K562 (cell line): Measurements from ENCODE around the gene CAST. TPM values are rescaled to one million over a fixed set of nuclear protein-coding genes. Genes with fewer than 3 reads are reported as not detected.

Experiments used
- ARID1B ChIP-seq: fragments of 450-650 bp; IDR thresholded peaks from 2 replicates; pipeline ENCODE4 v1.6.1; 2016; ENCODE audit warnings: antibody characterized with exemption, mild to moderate bottlenecking, inconsistent platforms
- ELF4 ChIP-seq: fragments of 450-650 bp; formaldehyde crosslinking; IDR thresholded peaks from 2 replicates; pipeline ENCODE4 v1.4.0; 2022; ENCODE audit warnings: missing genetic modification characterization
- EWSR1 ChIP-seq: fragments of 450-650 bp; IDR thresholded peaks from 2 replicates; pipeline ENCODE4 v1.6.1; 2018; ENCODE audit warnings: borderline replicate concordance, mild to moderate bottlenecking, low read depth, moderate library complexity; ENCODE audit not compliant: partially characterized antibody
- HEY1 ChIP-seq: fragments of 250-450 bp; sonication (Bioruptor Pico); IDR thresholded peaks from 2 replicates; pipeline ENCODE4 v1.5.0; 2020; ENCODE audit warnings: mild to moderate bottlenecking, moderate library complexity, borderline replicate concordance
- L3MBTL2 ChIP-seq: fragments of 450-650 bp; IDR thresholded peaks from 2 replicates; pipeline ENCODE4 v1.6.1; 2016; ENCODE audit warnings: mild to moderate bottlenecking, moderate library complexity
- MEF2A ChIP-seq: IDR thresholded peaks from 2 replicates; pipeline ENCODE4 v1.6.1; 2011; ENCODE audit warnings: low read depth, mild to moderate bottlenecking, low read length, moderate library complexity; ENCODE audit not compliant: control insufficient read depth
- PRMT5 ChIP-seq: sonication (generic); formaldehyde crosslinking; IDR thresholded peaks from 2 replicates; pipeline ENCODE4 v1.5.0; 2020; ENCODE audit warnings: missing genetic modification reagents
- SRSF9 ChIP-seq: fragments of 200-400 bp; formaldehyde crosslinking; IDR thresholded peaks from 2 replicates; pipeline ENCODE4 v1.6.1; 2017; ENCODE audit warnings: low read depth, low read length, borderline replicate concordance
- TEAD1 ChIP-seq, 2 experiments: fragments of 450-650 bp in 1 of 2; sonication (generic) in 1 of 2; formaldehyde crosslinking; IDR thresholded peaks; 2 replicates each; pipeline versions ENCODE4 v1.4.0 to v1.8.0; 2020 to 2022; ENCODE audit warnings: mild to moderate bottlenecking in 2 of 2, missing genetic modification reagents in 1 of 2
- XRCC3 ChIP-seq: fragments of 450-650 bp; IDR thresholded peaks from 2 replicates; pipeline ENCODE4 v1.6.1; 2017; ENCODE audit warnings: mild to moderate bottlenecking, moderate library complexity
- ZNF143 ChIP-seq: sonication (generic); formaldehyde crosslinking; IDR thresholded peaks from 2 replicates; pipeline ENCODE4 v1.9.0; 2022; ENCODE audit warnings: mild to moderate bottlenecking, missing genetic modification reagents
- ZNF165 ChIP-seq: fragments of 250-450 bp; sonication (Bioruptor Pico); IDR thresholded peaks from 2 replicates; pipeline ENCODE4 v1.4.0; 2020; ENCODE audit warnings: borderline replicate concordance
- ZNF764 ChIP-seq: fragments of 250-450 bp; sonication (Bioruptor Pico); IDR thresholded peaks from 2 replicates; pipeline ENCODE4 v1.4.0; 2020; ENCODE audit warnings: low read depth, mild to moderate bottlenecking, moderate library complexity
- ZNF778 ChIP-seq: fragments of 450-650 bp; formaldehyde crosslinking; IDR thresholded peaks from 2 replicates; pipeline ENCODE4 v1.4.0; 2020; ENCODE audit warnings: mild to moderate bottlenecking, moderate library complexity
- ZZZ3 ChIP-seq: fragments of 450-650 bp; IDR thresholded peaks from 2 replicates; pipeline ENCODE4 v1.6.1; 2016; ENCODE audit warnings: antibody characterized with exemption, mild to moderate bottlenecking, moderate library complexity
- polyA plus RNA-seq, 8 experiments: library from polyadenylated mRNA; depleted of rRNA in 4 of 8; stranded (reverse) in 5 of 8; unstranded in 3 of 8; fragments of >200 nt; fragmentation: Nextera tagmentation in 2 of 8; fragmentation: Illumina TruSeq in 1 of 8; extraction: Ambion mirVana in 2 of 8; extraction: Trizol in 1 of 8; gene quantifications; 2 replicates each; pipeline versions ENCODE4 v1.2.1 to v1.2.3, GENCODE V29; 2011 to 2014; ENCODE audit warnings: inconsistent platforms in 1 of 8, missing spikeins in 1 of 8
- total RNA-seq, 7 experiments: library from RNA; depleted of rRNA in 6 of 7; stranded (reverse); fragments of >200 nt in 6 of 7; fragmentation: Illumina TruSeq in 2 of 7; extraction: Trizol in 2 of 7; gene quantifications; 2 replicates each; pipeline versions ENCODE4 v1.2.1 to v1.2.3, GENCODE V29; 2011 to 2021; ENCODE audit warnings: low replicate concordance in 1 of 7
- TF ChIP-seq, protein P1 (sequence below): fragments of 450-650 bp; IDR thresholded peaks from 2 replicates; pipeline ENCODE4 v1.6.1; 2016; ENCODE audit warnings: low read depth
- TF ChIP-seq, protein P2 (sequence below): sonication (generic); formaldehyde crosslinking; IDR thresholded peaks from 2 replicates; pipeline ENCODE4 v1.8.1; 2023; ENCODE audit warnings: mild to moderate bottlenecking, missing genetic modification reagents
- TF ChIP-seq, protein P3 (sequence below): fragments of 250-450 bp; sonication (Bioruptor Pico); IDR thresholded peaks from 2 replicates; pipeline ENCODE4 v1.5.1; 2021; ENCODE audit warnings: mild to moderate bottlenecking

The CAST gene
- total and polyA plus RNA-seq, 9 of the 15 experiments (the other 6 are each of a cell fraction or from before 2014, with no cell fraction given): 55.5 to 136 (median 86.1) TPM

DNA sequence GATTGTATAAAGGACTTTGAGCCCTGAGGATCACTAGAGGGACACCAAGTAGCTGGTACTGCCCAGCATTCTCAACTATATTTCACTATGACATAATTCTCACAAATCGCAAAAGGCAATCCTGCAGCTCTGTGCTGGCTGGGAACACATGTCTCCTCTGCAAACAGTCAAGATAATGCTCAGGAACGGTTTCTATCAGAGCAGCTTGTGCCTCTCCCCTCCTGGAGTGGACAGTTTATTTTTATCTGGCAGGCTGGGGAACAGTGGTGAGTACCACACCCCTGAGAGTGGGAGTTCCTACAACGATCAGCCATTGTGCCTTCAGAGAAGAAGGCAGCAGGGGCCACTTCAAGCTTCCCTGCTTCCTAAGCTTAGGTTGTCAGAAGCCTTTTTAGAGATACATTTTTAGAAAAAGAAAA lies 79.7 kb downstream of the CAST start (continued):
- TF ChIP-seq, protein P1, sequence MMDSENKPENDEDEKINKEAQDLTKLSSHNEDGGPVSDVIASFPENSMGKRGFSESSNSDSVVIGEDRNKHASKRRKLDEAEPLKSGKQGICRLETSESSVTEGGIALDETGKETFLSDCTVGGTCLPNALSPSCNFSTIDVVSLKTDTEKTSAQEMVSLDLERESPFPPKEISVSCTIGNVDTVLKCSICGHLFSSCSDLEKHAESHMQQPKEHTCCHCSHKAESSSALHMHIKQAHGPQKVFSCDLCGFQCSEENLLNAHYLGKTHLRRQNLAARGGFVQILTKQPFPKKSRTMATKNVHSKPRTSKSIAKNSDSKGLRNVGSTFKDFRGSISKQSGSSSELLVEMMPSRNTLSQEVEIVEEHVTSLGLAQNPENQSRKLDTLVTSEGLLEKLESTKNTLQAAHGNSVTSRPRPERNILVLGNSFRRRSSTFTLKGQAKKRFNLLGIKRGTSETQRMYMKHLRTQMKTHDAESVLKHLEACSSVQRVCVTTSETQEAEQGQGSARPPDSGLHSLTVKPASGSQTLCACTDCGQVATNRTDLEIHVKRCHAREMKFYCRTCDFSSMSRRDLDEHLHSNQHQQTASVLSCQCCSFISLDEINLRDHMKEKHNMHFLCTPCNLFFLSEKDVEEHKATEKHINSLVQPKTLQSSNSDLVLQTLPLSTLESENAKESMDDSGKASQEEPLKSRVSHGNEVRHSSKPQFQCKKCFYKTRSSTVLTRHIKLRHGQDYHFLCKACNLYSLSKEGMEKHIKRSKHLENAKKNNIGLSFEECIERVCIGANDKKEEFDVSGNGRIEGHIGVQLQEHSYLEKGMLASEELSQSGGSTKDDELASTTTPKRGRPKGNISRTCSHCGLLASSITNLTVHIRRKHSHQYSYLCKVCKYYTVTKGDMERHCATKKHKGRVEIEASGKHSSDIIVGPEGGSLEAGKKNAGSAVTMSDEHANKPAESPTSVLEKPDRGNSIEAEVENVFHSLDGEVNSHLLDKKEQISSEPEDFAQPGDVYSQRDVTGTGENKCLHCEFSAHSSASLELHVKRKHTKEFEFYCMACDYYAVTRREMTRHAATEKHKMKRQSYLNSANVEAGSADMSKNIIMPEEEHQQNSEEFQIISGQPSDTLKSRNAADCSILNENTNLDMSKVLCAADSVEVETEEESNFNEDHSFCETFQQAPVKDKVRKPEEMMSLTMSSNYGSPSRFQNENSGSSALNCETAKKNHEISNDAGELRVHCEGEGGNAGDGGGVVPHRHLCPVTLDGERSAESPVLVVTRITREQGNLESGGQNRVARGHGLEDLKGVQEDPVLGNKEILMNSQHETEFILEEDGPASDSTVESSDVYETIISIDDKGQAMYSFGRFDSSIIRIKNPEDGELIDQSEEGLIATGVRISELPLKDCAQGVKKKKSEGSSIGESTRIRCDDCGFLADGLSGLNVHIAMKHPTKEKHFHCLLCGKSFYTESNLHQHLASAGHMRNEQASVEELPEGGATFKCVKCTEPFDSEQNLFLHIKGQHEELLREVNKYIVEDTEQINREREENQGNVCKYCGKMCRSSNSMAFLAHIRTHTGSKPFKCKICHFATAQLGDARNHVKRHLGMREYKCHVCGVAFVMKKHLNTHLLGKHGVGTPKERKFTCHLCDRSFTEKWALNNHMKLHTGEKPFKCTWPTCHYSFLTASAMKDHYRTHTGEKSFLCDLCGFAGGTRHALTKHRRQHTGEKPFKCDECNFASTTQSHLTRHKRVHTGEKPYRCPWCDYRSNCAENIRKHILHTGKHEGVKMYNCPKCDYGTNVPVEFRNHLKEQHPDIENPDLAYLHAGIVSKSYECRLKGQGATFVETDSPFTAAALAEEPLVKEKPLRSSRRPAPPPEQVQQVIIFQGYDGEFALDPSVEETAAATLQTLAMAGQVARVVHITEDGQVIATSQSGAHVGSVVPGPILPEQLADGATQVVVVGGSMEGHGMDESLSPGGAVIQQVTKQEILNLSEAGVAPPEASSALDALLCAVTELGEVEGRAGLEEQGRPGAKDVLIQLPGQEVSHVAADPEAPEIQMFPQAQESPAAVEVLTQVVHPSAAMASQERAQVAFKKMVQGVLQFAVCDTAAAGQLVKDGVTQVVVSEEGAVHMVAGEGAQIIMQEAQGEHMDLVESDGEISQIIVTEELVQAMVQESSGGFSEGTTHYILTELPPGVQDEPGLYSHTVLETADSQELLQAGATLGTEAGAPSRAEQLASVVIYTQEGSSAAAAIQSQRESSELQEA: no peak
- TF ChIP-seq ZNF143 (CRISPR knock-in tag) (no peak), EWSR1 (no peak), L3MBTL2 (no peak), ZNF165 (CRISPR knock-in tag) (no peak), MEF2A (peak; percentile 79), ZNF764 (CRISPR knock-in tag) (no peak), HEY1 (CRISPR knock-in tag) (no peak), XRCC3 (no peak), ZNF778 (CRISPR knock-in tag) (no peak), ELF4 (no peak), TEAD1 (CRISPR knock-in tag; IDR thresholded peaks at IDR 0.05) (no peak), ARID1B (peak; percentile 76), SRSF9 (no peak), ZZZ3 (no peak), PRMT5 (CRISPR knock-in tag) (no peak)
- TF ChIP-seq, protein P2, sequence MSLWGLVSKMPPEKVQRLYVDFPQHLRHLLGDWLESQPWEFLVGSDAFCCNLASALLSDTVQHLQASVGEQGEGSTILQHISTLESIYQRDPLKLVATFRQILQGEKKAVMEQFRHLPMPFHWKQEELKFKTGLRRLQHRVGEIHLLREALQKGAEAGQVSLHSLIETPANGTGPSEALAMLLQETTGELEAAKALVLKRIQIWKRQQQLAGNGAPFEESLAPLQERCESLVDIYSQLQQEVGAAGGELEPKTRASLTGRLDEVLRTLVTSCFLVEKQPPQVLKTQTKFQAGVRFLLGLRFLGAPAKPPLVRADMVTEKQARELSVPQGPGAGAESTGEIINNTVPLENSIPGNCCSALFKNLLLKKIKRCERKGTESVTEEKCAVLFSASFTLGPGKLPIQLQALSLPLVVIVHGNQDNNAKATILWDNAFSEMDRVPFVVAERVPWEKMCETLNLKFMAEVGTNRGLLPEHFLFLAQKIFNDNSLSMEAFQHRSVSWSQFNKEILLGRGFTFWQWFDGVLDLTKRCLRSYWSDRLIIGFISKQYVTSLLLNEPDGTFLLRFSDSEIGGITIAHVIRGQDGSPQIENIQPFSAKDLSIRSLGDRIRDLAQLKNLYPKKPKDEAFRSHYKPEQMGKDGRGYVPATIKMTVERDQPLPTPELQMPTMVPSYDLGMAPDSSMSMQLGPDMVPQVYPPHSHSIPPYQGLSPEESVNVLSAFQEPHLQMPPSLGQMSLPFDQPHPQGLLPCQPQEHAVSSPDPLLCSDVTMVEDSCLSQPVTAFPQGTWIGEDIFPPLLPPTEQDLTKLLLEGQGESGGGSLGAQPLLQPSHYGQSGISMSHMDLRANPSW (CRISPR knock-in tag): no peak
- TF ChIP-seq, protein P3, sequence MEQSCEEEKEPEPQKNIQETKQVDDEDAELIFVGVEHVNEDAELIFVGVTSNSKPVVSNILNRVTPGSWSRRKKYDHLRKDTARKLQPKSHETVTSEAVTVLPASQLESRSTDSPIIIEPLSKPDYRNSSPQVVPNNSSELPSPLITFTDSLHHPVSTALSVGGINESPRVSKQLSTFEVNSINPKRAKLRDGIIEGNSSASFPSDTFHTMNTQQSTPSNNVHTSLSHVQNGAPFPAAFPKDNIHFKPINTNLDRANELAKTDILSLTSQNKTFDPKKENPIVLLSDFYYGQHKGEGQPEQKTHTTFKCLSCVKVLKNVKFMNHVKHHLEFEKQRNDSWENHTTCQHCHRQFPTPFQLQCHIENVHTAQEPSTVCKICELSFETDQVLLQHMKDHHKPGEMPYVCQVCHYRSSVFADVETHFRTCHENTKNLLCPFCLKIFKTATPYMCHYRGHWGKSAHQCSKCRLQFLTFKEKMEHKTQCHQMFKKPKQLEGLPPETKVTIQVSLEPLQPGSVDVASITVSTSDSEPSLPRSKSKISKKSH (CRISPR knock-in tag): no peak
